ENCODE measurements around the gene TTC39C. TPM values are rescaled to one million over a fixed set of nuclear protein-coding genes. Genes with fewer than 3 reads are reported as not detected.

Gene TTC39C
- total and polyA plus RNA-seq, 2 of the 8 experiments (the other 6 are each of a cell fraction or from before 2014, with no cell fraction given): 8.1 to 79.1 TPM

- no peak for TF ChIP-seq CHD7 (IDR thresholded peaks at IDR 0.05; ENCODE audit: insufficient replicate concordance, low read length)
- no peak for TF ChIP-seq KDM5A (IDR thresholded peaks at IDR 0.05; ENCODE audit: low read length)
- TF ChIP-seq RAD21 (IDR thresholded peaks at IDR 0.05 in 1 of 2, conservative IDR thresholded peaks at IDR 0.05 in 1 of 2; ENCODE audit: low read depth in 2 of 2, low read length in 2 of 2): no peak
- no peak for TF ChIP-seq CTCF (IDR thresholded peaks at IDR 0.05; ENCODE audit: control extremely low read depth in 1 of 3, insufficient read depth in 1 of 3, low read depth in 1 of 3, low read length in 3 of 3)
- TF ChIP-seq HDAC2 (IDR thresholded peaks at IDR 0.05; ENCODE audit: borderline replicate concordance in 1 of 2, low read depth in 2 of 2, low read length in 2 of 2): no peak
- TF ChIP-seq SAP30 (IDR thresholded peaks at IDR 0.05; ENCODE audit: insufficient read depth, insufficient replicate concordance, low read length): no peak
- no peak for TF ChIP-seq POLR2A (IDR thresholded peaks at IDR 0.05; ENCODE audit: control extremely low read depth in 1 of 2, low read depth in 2 of 2, low read length in 2 of 2)
- no peak for TF ChIP-seq TBP (IDR thresholded peaks at IDR 0.05; ENCODE audit: low read depth, low read length)
Measured at GRCh38 chr18:24170360-24170759, 155.8 kb downstream of the TTC39C start (continued).

Measured in H1 (cell line).